Measurements from ENCODE around the gene CARS1.

DNA sequence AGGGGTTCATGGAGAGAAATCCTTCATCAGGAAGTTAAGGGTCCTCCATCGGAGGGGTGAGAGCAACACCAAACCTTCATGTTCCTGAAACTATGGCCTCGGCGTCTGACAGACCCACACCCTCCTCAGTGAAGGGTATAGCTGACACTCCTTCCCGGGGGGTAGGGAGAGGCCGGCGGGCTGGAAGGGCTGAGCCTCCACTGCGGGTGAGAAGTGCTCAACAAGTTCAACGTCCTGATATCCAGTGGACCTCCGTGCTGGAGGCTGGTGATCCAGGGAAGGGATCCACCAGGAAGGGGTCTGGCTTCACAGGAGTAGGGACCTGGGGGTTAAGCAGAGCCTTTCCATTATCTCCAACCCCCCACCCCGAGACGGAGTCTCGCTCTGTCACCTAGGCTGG, 12.3 kb downstream of the CARS1 start:
- no peak for TF ChIP-seq POLR2A (IDR thresholded peaks at IDR 0.05)
- TF ChIP-seq, protein P1, sequence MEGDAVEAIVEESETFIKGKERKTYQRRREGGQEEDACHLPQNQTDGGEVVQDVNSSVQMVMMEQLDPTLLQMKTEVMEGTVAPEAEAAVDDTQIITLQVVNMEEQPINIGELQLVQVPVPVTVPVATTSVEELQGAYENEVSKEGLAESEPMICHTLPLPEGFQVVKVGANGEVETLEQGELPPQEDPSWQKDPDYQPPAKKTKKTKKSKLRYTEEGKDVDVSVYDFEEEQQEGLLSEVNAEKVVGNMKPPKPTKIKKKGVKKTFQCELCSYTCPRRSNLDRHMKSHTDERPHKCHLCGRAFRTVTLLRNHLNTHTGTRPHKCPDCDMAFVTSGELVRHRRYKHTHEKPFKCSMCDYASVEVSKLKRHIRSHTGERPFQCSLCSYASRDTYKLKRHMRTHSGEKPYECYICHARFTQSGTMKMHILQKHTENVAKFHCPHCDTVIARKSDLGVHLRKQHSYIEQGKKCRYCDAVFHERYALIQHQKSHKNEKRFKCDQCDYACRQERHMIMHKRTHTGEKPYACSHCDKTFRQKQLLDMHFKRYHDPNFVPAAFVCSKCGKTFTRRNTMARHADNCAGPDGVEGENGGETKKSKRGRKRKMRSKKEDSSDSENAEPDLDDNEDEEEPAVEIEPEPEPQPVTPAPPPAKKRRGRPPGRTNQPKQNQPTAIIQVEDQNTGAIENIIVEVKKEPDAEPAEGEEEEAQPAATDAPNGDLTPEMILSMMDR (IDR thresholded peaks at IDR 0.05), result no peak
- TF ChIP-seq EP300 (IDR thresholded peaks at IDR 0.05), result no peak

All from tibial nerve (tissue), 4 donors.